Activated naive CD4-positive, alpha-beta T cell treated with anti-CD3 and anti-CD28 coated beads, Interleukin-2, amount 10 ng/mL, durations not matched to agents 7 days and 5 days (primary cell): ENCODE measurements around the gene PIM3.
"Not testable (repeated sequence)": the region's sequence is repeated elsewhere in the genome, so short reads cannot be mapped to it uniquely, and the experiment has no call there.

Source experiments
- CTCF ChIA-PET: fragments of 350-600 bp; sonication (Branson Sonifier 250); formaldehyde crosslinking; loops from one replicate; lab custom pipeline; 2021; ENCODE audit warnings: antibody characterized with exemption; lab: Charles Lee
- DNase-seq: peaks from one replicate; pipeline ENCODE4 v3.0.0-alpha.2; 2020
- H3K27ac Mint-ChIP-seq: one replicate; pipeline ENCODE4 v1.8.0; 2021; ENCODE audit warnings: mild to moderate bottlenecking, moderate library complexity, mixed read lengths
- H3K27me3 Mint-ChIP-seq: one replicate; pipeline ENCODE4 v1.8.0; 2021; ENCODE audit warnings: mild to moderate bottlenecking, mixed read lengths
- H3K36me3 Mint-ChIP-seq: one replicate; pipeline ENCODE4 v1.8.0; 2021; ENCODE audit warnings: mixed read lengths
- H3K4me1 Mint-ChIP-seq: one replicate; pipeline ENCODE4 v1.8.0; 2021; ENCODE audit warnings: mixed read lengths
- H3K4me3 Mint-ChIP-seq: one replicate; pipeline ENCODE4 v1.8.0; 2021; ENCODE audit warnings: mild to moderate bottlenecking, moderate library complexity, mixed read lengths
- H3K9me3 Mint-ChIP-seq: one replicate; pipeline ENCODE4 v1.8.0; 2021; ENCODE audit warnings: mixed read lengths

The PIM3 gene

GRCh38 chr22:49979587-49980264, 19.2 kb downstream of the PIM3 start:
- Mint-ChIP-seq H3K4me1 (peaks cover 15% of the 10 kb centered on the region), H3K27ac (no peak overlapping the region)

DNA sequence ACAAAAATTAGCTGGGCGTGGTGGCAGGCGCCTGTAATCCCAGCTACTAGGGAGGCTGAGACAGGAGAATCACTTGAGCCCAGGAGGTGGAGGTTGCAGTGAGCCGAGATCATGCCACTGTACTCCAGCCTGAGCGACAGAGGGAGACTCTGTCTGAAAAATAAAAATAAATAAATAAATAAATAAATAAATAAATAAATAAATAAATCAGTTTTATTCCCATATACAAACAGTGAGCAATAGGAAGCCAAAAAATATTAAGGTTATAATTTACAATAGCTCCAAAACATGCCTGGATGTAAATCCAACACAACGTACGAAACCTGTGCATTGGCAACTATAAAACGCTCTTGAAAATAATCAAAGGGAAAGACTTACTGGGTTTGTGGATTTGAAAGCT, 21.2 kb downstream of the PIM3 start:
- not testable (repeated sequence) for H3K27ac Mint-ChIP-seq, H3K4me3 Mint-ChIP-seq, H3K4me1 Mint-ChIP-seq, DNase-seq
- peaks cover 38% of the 10 kb centered on the region for H3K27me3 Mint-ChIP-seq
- H3K36me3 Mint-ChIP-seq = peaks cover 13% of the 10 kb centered on the region
- CTCF ChIA-PET = interaction anchor here (1.9 kb wide), 1 partner anchor 11 kb away, joined by 10 read pairs; no protein-coding TSS in a partner anchor
- H3K9me3 Mint-ChIP-seq = peaks cover 23% of the 10 kb centered on the region

More at GRCh38 chr22:49979587-49980264, 19.2 kb downstream of the PIM3 start:
- Mint-ChIP-seq H3K9me3 (peaks cover 10% of the 10 kb centered on the region), H3K36me3 (peaks cover 11% of the 10 kb centered on the region), H3K27me3 (peaks cover 29% of the 10 kb centered on the region), H3K4me3 (no peak overlapping the region)
- no peak for DNase-seq
- CTCF ChIA-PET = interaction anchor here (1.0 to 1.1 kb wide), 2 partner anchors 14 to 86 kb away, joined by 3 to 4 read pairs; no protein-coding TSS in a partner anchor

GRCh38 chr22:49983148-49984042, 22.8 kb downstream of the PIM3 start:
- peaks cover 25% of the 10 kb centered on the region for H3K9me3 Mint-ChIP-seq
- H3K4me3 Mint-ChIP-seq = no peak overlapping the region
- DNase-seq = no peak
- H3K27ac Mint-ChIP-seq = no peak overlapping the region
- peaks cover 13% of the 10 kb centered on the region for H3K36me3 Mint-ChIP-seq
- peaks cover 3% of the 10 kb centered on the region for H3K4me1 Mint-ChIP-seq
- CTCF ChIA-PET = interaction anchor here (1.0 to 1.9 kb wide), 2 partner anchors 10 to 47 kb away, joined by 3 to 10 read pairs; no protein-coding TSS in a partner anchor
- peaks cover 43% of the 10 kb centered on the region for H3K27me3 Mint-ChIP-seq

DNA sequence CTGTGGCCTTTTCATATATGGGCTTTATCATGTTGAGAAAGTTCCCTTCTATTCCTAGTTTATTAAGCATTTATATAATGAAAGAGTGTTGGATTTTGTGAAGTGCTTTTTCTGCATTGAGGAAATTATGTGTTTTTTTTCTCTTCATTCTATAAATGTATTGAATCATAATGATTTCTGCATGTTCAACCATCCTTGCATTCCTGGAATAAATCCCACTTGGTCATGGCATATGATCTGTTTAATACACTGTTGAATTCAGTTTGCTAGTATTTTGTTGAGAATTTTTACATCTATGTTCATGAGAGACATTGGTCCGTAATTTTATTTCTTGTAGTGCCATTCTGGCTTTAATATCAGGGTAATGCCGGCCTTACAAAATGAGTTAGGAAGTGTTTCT, 25.8 kb downstream of the PIM3 start:
- peaks cover 3% of the 10 kb centered on the region for H3K4me1 Mint-ChIP-seq
- peaks cover 5% of the 10 kb centered on the region for H3K36me3 Mint-ChIP-seq
- no peak overlapping the region for H3K4me3 Mint-ChIP-seq
- DNase-seq = no peak
- CTCF ChIA-PET = no interaction called here
- no peak overlapping the region for H3K27ac Mint-ChIP-seq
- peaks cover 56% of the 10 kb centered on the region for H3K27me3 Mint-ChIP-seq
- peaks cover 33% of the 10 kb centered on the region for H3K9me3 Mint-ChIP-seq

DNA sequence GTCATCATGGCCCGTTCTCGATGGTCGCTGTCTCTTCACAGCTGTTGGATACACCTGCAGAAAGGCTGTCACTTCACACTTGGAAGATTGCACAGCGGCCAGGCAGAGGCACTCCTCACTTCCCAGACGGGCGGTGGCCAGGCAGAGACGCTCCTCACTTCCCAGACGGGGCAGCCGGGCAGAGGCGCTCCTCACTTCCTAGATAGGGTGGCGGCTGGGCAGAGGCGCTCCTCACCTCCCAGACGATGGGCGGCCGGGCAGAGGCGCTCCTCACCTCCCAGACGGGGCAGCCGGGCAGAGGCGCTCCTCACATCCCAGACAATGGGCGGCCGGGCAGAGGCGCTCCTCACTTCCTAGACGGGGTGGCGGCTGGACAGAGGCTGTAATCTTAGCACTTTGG, 29.3 kb downstream of the PIM3 start:
- CTCF ChIA-PET, DNase-seq: not testable (repeated sequence)

GRCh38 chr22:49991167-49991566, 30.6 kb downstream of the PIM3 start:
- Mint-ChIP-seq H3K27me3 (peaks cover 40% of the 10 kb centered on the region), H3K4me1 (peaks cover 3% of the 10 kb centered on the region), H3K4me3 (no peak overlapping the region), H3K9me3 (peaks cover 24% of the 10 kb centered on the region), H3K36me3 (no peaks in the 10 kb centered on the region), H3K27ac (no peak overlapping the region)
- no peak for DNase-seq
- CTCF ChIA-PET = interaction anchor here (0.6 to 4.1 kb wide), 2 partner anchors 40 to 60 kb away, joined by 3 to 26 read pairs; no protein-coding TSS in a partner anchor

More for the DNA sequence above, 29.3 kb downstream of the PIM3 start:
- not testable (repeated sequence) for H3K4me1 Mint-ChIP-seq, H3K27ac Mint-ChIP-seq, H3K4me3 Mint-ChIP-seq, H3K36me3 Mint-ChIP-seq
- Mint-ChIP-seq H3K27me3 (peaks cover 48% of the 10 kb centered on the region), H3K9me3 (peaks cover 31% of the 10 kb centered on the region)

DNA sequence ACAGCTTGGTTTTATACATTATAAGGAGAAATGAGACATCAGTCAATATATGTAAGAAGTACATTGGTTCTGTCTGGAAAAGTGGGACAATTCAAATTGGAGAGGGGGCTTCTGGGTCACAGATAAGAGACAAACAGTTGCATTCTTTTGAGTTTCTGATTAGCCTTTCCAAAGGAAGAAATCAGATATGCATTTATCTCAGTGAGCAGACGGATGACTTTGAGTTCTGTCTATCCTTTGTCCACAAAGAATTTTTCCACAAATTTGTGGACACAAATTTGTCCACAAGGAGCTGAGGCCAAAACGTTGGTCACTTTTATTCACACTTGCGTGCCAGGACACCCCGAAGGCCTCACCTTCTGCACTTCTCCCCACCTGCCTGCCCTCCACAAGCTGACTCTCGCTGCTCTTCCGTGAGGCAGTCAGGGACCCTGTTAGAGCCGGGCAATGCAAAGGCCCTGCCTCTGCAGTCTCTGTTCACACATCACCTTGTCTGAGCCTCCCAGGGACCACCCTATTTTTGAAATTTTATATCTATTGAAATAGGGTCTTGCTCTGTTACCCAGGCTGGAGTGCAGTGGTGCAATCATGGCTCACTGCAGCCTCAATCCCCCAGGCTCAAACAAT, 31.4 kb downstream of the PIM3 start:
- CTCF ChIA-PET = interaction anchor here (0.6 to 4.1 kb wide), 5 partner anchors 10 to 225 kb away, joined by 3 to 26 read pairs (median 10); no protein-coding TSS in a partner anchor
- Mint-ChIP-seq H3K9me3 (peaks cover 17% of the 10 kb centered on the region), H3K27me3 (peaks cover 40% of the 10 kb centered on the region), H3K36me3 (no peaks in the 10 kb centered on the region), H3K4me1 (peaks cover 5% of the 10 kb centered on the region), H3K4me3 (no peak overlapping the region), H3K27ac (no peak overlapping the region)
- DNase-seq = no peak

DNA sequence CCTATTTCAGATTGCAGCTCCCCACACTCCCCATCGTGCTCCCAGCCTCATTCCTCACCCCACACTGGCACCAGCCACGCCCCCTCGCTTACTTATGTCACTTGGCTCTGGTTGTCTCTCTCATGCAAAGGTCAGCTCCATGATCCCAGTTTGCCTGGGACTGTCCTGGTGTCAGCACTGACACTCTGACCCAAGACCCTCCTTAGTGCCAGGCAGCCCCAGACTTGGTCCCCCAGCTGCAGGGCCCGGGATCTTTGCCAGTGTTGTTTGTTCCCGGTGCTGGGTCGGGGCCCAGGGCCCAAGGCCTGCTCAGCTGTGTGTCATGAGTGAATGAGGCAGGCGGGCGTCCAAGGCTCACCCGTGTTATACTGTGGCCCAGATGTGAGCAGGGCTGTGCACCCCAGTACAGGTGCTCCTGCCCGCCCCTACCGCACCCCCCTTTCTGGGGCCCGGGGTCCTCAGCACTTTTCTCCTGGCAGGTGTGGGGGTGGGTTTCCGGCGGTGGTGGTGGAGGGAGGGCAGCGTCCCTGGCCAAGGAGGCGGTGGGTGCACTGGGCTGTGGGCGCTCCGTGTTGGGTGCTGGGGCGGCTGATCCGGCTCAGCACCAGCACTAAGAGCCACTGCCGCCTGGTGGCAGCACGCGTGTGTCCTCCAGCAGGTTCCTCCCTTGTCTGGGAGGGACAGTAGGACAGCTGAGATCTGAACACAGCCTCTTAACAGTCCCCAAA, 32.5 kb downstream of the PIM3 start:
- H3K27me3 Mint-ChIP-seq = peaks cover 37% of the 10 kb centered on the region
- no peak overlapping the region for H3K27ac Mint-ChIP-seq
- no peaks in the 10 kb centered on the region for H3K36me3 Mint-ChIP-seq
- peaks cover 17% of the 10 kb centered on the region for H3K9me3 Mint-ChIP-seq
- peak; percentile 77 for DNase-seq
- peaks cover 5% of the 10 kb centered on the region for H3K4me1 Mint-ChIP-seq
- CTCF ChIA-PET = interaction anchor here (0.7 to 4.1 kb wide), 11 partner anchors 11 to 232 kb away, joined by 3 to 26 read pairs (median 3); no protein-coding TSS in a partner anchor
- no peak overlapping the region for H3K4me3 Mint-ChIP-seq

DNA sequence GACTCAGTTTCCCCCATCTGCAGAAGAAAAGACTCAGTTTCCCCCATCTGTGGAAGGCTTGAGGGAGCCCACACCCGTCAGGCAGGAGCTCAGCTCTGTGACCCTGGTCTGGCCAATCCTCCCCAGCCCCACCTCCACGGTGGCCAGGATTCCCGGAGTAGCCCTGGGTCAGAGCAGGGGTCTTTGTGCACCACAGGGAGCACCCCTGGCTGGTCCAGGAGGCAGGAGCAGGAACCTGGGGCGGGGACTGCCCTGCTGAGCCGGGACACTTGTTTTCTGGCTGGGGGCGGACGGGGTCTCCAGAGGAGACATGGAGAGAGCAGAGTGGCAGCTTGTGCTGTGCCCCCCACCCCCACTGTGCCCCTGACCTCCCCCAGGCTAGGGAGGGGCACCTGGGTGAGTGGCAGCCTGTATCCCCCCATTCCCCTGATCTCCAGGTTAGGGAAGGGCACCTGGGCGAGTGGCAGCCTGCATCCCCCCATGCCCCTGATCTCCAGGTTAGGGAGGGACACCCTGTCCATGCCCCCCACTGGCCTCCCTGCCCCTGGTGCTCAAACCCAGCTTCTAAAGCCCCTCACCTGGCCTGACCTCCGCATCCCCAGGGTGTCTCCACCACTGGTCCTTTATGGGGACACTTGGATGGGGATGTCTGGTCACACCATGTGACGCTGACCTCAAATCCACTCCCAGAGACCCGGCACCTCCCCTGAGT, 33.2 kb downstream of the PIM3 start:
- DNase-seq = no peak
- Mint-ChIP-seq H3K36me3 (no peaks in the 10 kb centered on the region), H3K27me3 (peaks cover 32% of the 10 kb centered on the region), H3K27ac (no peak overlapping the region), H3K4me3 (no peak overlapping the region), H3K9me3 (peaks cover 15% of the 10 kb centered on the region), H3K4me1 (peaks cover 7% of the 10 kb centered on the region)
- CTCF ChIA-PET = interaction anchor here (0.7 to 4.1 kb wide), 10 partner anchors 11 to 232 kb away, joined by 3 to 26 read pairs (median 3); no protein-coding TSS in a partner anchor

DNA sequence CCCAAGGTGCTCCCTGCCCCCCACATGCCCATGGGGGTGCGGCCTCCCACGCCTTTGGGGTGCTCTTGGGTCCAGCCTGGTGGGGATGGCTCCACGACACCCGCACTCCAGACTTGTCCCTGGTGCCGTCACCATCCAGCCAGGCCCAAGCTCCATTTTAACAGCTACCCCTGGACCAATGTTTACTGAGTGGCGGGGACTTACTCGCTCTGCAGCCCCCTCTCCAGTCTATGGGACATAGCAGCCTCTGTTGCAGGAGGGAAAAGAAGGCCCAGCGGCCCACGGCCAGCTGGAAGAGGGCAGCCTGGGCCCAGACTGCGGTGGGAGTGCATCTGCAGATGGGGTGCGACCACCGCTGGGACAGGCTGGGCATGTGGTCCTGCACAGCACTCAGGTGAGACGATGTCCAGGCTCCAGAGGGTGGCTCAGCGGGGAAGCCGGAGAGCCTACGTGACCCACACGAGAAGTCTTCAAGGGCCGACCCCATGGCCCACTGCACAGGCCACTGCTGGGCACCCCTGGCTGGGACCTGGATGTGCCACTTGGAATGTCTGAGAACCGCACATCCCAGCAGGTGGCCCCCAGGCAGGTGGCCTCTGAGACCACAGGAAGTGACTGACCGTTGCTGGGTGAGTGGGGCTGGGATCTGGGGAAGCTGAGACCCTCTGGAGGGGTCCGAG, 33.9 kb downstream of the PIM3 start:
- DNase-seq = no peak
- peaks cover 10% of the 10 kb centered on the region for H3K4me1 Mint-ChIP-seq
- peaks cover 32% of the 10 kb centered on the region for H3K27me3 Mint-ChIP-seq
- H3K9me3 Mint-ChIP-seq = peaks cover 18% of the 10 kb centered on the region
- CTCF ChIA-PET = interaction anchor here (0.5 to 4.1 kb wide), 7 partner anchors 11 to 227 kb away, joined by 3 to 26 read pairs (median 4); no protein-coding TSS in a partner anchor
- H3K27ac Mint-ChIP-seq = no peak overlapping the region
- no peaks in the 10 kb centered on the region for H3K36me3 Mint-ChIP-seq
- no peak overlapping the region for H3K4me3 Mint-ChIP-seq

GRCh38 chr22:49995041-49995360, 34.4 kb downstream of the PIM3 start:
- Mint-ChIP-seq H3K36me3 (no peaks in the 10 kb centered on the region), H3K9me3 (peaks cover 15% of the 10 kb centered on the region), H3K27ac (no peak overlapping the region), H3K4me1 (peaks cover 10% of the 10 kb centered on the region), H3K27me3 (peaks cover 31% of the 10 kb centered on the region), H3K4me3 (no peak overlapping the region)
- CTCF ChIA-PET = interaction anchor here (1.3 to 3.8 kb wide), 2 partner anchors 35 to 64 kb away, joined by 4 to 24 read pairs; no protein-coding TSS in a partner anchor
- no peak for DNase-seq

DNA sequence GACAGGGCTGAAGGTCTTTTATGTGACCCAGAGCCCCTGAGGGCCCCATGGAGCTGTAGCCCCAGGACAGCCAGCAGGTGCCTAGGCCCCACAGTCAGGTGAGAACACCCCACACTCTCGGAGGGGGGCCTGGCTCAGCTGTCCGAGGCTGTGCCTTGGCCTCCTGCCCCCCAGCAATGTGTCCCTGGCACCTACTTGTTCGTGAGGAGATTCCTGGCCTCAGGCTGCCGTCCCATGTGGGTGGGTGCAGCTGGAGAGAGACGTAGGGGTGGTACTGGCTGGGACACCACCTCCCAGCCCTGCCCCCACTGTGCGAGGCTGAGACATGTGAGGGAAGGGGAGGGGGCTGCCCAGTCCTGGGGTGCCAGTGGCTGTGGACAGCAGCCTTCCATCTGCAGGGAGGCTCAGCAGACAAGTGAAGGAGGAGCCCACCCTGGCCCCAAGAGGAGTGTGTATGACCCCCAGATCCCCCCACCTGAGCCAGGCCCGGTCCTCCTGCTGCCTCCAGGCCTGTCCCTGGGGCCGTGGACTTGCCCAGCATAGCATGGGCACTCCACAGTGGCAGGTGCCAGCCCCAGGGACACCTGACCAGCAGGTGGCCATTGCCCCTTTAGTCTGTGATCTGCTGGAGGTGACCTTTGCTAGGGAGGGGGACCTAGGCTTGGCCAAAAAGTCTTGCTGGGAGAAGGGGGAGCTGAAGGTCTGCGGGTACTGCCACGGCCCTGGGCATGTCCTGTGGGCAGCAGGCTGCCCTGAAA, 35.0 kb downstream of the PIM3 start:
- no peak overlapping the region for H3K4me3 Mint-ChIP-seq
- no peak overlapping the region for H3K27ac Mint-ChIP-seq
- H3K36me3 Mint-ChIP-seq = no peaks in the 10 kb centered on the region
- peaks cover 10% of the 10 kb centered on the region for H3K4me1 Mint-ChIP-seq
- H3K9me3 Mint-ChIP-seq = peaks cover 11% of the 10 kb centered on the region
- H3K27me3 Mint-ChIP-seq = peaks cover 32% of the 10 kb centered on the region
- CTCF ChIA-PET = interaction anchor here (0.8 to 3.8 kb wide), 3 partner anchors 35 to 65 kb away, joined by 3 to 24 read pairs (median 4); no protein-coding TSS in a partner anchor
- no peak for DNase-seq
